ENCODE results near the gene BTBD7.

GRCh38 chr14:93301821-93302447 is 30.9 kb downstream of the BTBD7 start:
- TF ChIP-seq CTCF (IDR thresholded peaks at IDR 0.05), result no peak
- no peak for TF ChIP-seq POLR2A (IDR thresholded peaks at IDR 0.05)
